ENCODE data around the gene FAM237B.
A peak's percentile ranks its signal among the peaks of the same experiment; 100 is the strongest.
"Not testable (repeated sequence)": the region's sequence is repeated elsewhere in the genome, so short reads cannot be mapped to it uniquely, and the experiment has no call there.

FAM237B gene

GRCh38 chr7:90320801-90321494, at the start of gene FAM237B:
FAM237B (minus strand) TSS chr7:90321304; CDS start chr7:90319748, 1,556 bp downstream.
- DNase-seq (ENCODE audit: low read depth in 3 of 3): no peak

- DNase-seq (ENCODE audit: low read depth in 3 of 3): no peak
Observed at GRCh38 chr7:90351987-90352386, 30.9 kb upstream of the FAM237B start.

GRCh38 chr7:90350032-90350431, 28.9 kb upstream of the FAM237B start:
- not testable (repeated sequence) for DNase-seq (ENCODE audit: low read depth in 3 of 3)

- DNase-seq (ENCODE audit: low read depth in 3 of 3): no peak
Observed at GRCh38 chr7:90349305-90349704, 28.2 kb upstream of the FAM237B start.

- DNase-seq (ENCODE audit: low read depth in 3 of 3): no peak
Observed at GRCh38 chr7:90347759-90348158, 26.7 kb upstream of the FAM237B start.

GRCh38 chr7:90346336-90347125, 25.4 kb upstream of the FAM237B start, which contains the start of gene GTPBP10:
GTPBP10 (plus strand) TSS chr7:90346716; CDS start chr7:90346742, 26 bp downstream.
- peak; percentile 92 to 94 (median 92) for DNase-seq (ENCODE audit: low read depth in 3 of 3)

- no peak for DNase-seq (ENCODE audit: low read depth in 3 of 3)
Observed at GRCh38 chr7:90345595-90346335, 24.7 kb upstream of the FAM237B start.

GRCh38 chr7:90345016-90345415, 23.9 kb upstream of the FAM237B start:
- no peak for DNase-seq (ENCODE audit: low read depth in 3 of 3)

GRCh38 chr7:90337106-90337505, 16.0 kb upstream of the FAM237B start:
- no peak for DNase-seq (ENCODE audit: low read depth in 3 of 3)

GRCh38 chr7:90334926-90335325, 13.8 kb upstream of the FAM237B start:
- DNase-seq (ENCODE audit: low read depth in 3 of 3): not testable (repeated sequence)

- no peak for DNase-seq (ENCODE audit: low read depth in 3 of 3)
Observed at GRCh38 chr7:90334193-90334843, 13.2 kb upstream of the FAM237B start.

GRCh38 chr7:90326500-90326899, 5.4 kb upstream of the FAM237B start:
- no peak for DNase-seq (ENCODE audit: low read depth in 3 of 3)

GRCh38 chr7:90322837-90323236, 1.7 kb upstream of the FAM237B start:
- no peak for DNase-seq (ENCODE audit: low read depth in 3 of 3)

GRCh38 chr7:90320418-90320800, 695 bp downstream of the FAM237B start:
- DNase-seq (ENCODE audit: low read depth in 3 of 3): no peak

GRCh38 chr7:90320014-90320413, 1.1 kb downstream of the FAM237B start:
- DNase-seq (ENCODE audit: low read depth in 3 of 3): no peak

GRCh38 chr7:90313907-90314306, 7.2 kb downstream of the FAM237B start:
- no peak for DNase-seq (ENCODE audit: low read depth in 3 of 3)

- DNase-seq (ENCODE audit: low read depth in 3 of 3): no peak
Observed at GRCh38 chr7:90312745-90313144, 8.4 kb downstream of the FAM237B start.

- no peak for DNase-seq (ENCODE audit: low read depth in 3 of 3)
Observed at GRCh38 chr7:90311175-90311574, 9.9 kb downstream of the FAM237B start.

GRCh38 chr7:90309872-90310271, 11.2 kb downstream of the FAM237B start:
- DNase-seq (ENCODE audit: low read depth in 3 of 3): no peak

GRCh38 chr7:90303241-90303640, 17.9 kb downstream of the FAM237B start:
- no peak for DNase-seq (ENCODE audit: low read depth in 3 of 3)

GRCh38 chr7:90298145-90299038, 22.7 kb downstream of the FAM237B start:
- no peak for DNase-seq (ENCODE audit: low read depth in 3 of 3)
